Measurements from ENCODE around the gene HSFX4.

GRCh38 chrX:149910178-149910695, 19.1 kb upstream of the HSFX4 start:
- TF ChIP-seq, protein P1, sequence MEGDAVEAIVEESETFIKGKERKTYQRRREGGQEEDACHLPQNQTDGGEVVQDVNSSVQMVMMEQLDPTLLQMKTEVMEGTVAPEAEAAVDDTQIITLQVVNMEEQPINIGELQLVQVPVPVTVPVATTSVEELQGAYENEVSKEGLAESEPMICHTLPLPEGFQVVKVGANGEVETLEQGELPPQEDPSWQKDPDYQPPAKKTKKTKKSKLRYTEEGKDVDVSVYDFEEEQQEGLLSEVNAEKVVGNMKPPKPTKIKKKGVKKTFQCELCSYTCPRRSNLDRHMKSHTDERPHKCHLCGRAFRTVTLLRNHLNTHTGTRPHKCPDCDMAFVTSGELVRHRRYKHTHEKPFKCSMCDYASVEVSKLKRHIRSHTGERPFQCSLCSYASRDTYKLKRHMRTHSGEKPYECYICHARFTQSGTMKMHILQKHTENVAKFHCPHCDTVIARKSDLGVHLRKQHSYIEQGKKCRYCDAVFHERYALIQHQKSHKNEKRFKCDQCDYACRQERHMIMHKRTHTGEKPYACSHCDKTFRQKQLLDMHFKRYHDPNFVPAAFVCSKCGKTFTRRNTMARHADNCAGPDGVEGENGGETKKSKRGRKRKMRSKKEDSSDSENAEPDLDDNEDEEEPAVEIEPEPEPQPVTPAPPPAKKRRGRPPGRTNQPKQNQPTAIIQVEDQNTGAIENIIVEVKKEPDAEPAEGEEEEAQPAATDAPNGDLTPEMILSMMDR (IDR thresholded peaks at IDR 0.05; ENCODE audit: low read length): no peak
- no peak for TF ChIP-seq EZH2 (IDR thresholded peaks at IDR 0.05; ENCODE audit: borderline replicate concordance, low read length)

All from OCI-LY1 (cell line).